Activated CD4-positive, alpha-beta T cell treated with anti-CD3 and anti-CD28 coated beads for 24 hours (primary cell): ENCODE measurements around the gene UBE2G1.
"Not testable (repeated sequence)": the region's sequence is repeated elsewhere in the genome, so short reads cannot be mapped to it uniquely, and the experiment has no call there.

Source experiments
- DNase-seq, 2 donors: peaks; one replicate each; pipeline ENCODE4 v3.0.0-alpha.2; 2020; ENCODE audit warnings: low read depth in 2 of 2

Gene UBE2G1

DNA sequence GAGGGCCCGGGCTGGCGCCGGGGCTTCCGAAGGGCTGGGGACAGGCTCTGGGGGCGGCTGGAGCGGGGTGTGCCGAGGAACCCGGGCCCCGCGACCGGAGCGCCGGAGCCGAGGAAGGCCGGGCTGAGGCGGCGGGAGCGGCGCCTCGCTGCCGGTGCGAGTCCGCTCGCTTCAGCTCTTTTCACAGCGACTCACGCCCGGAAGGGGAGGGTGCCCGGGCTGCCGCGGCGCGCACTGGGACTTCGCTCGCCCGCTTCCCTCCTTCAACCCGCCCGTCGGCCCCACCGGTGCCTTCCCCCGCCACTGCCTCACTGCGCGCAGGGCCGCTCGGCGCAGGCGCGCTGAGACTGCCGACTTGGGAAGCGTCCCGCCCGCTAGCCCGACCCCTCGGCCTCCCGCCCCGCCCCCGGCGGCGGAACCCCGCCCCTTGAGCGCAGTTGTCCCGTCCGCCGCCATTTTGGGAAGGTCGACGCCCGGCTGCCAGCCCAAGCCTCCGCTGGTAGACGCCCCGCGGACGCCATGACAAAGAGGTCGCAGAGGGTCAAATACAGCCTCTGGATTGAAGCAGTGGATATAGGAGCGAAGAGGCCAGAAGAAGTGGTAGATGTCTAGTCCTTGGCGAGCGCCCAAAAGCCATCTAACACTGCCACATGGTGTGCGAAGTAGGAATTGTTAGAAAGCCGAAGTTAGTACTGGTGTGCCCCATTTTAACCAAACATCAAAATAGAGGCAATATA, at the start of gene UBE2G1:
TSS of gene UBE2G1 (minus strand) at position 349 of the 737 bp plus-strand sequence. CDS start 359 bp downstream, outside the sequence.
- peak; percentile 99 for DNase-seq

DNA sequence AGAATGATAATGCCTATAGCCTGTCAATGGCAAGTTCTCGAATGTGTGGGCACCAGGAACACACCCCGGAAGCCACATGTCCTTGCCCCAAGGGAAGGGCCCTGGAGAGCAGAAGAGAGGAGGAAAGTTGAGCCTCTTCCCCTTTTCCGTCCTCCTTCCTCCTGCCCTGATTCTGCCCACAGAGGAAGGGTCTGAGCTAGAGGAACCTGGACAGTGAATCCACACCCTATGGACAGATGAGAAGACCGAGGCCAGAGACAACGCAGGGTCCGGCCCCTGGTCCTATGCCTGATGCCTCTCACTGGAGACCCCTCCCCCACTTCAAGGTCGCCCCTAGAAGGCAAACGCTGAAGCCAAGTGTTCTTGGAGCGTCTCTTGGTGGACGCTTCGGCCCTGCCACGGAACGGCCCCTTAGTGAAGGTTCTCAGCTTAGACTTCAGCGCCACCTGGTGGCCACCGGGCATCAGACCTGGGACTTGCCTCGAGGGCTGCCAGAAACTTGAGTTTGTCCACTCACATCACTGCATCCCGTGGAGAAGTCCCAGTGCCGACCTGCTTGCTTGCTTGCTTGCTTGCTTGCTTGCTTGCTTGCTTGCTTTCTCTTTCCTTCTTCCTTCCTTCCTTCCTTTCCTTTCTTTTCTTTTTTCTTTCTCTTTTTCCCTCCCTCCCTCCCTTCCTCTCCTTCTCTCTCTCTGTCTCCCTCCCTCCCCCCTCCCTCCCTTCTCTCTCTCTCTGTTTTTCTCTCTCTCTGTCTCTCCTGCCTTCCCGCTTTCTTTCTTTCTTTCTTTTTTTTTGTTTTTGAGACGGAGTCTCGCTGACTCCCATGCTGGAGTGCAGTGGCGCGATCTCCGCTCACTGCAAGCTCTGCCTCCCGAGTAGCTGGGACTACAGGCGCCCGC, 46.7 kb upstream of the UBE2G1 start:
- peak; percentile 91 to 95 for DNase-seq

DNA sequence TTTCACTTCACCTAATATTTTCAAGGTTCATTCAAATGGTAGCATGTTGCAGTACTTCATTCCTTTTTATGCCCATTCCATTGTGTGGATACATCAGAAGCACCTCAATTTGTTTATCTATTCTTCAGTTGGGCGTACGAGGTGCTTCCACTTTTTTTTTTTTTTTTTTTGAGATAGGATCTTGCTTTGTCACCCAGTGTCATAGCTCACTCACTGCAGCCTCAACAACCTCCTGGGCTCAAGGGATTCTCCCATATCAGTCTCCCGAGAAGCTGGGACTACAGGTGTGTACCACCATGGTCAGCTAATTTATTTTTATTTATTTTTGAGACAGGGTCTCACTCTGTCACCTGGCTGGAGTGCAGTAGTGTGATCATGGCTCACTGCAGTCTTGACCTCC, 44.7 kb upstream of the UBE2G1 start:
- DNase-seq, result no peak

GRCh38 chr17:4409659-4410058, 43.2 kb upstream of the UBE2G1 start:
- no peak for DNase-seq

DNA sequence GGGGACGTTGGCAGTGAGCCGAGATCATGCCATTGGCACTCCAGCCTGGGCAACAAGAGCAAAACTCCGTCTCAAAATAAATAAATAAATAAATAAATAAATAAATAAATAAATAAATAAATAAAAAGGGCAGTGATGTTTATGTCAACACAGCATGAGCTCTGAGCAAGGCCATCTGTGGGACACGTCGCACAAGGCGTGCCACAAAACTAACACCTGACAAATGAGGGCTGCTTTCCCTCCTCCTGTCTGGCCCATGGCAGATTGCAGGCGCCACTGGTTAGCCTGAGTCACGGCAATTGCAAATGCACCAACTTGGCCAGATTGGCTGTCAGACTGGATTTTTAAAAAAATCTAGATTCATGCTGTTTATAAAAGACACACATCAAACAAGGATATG, 41.4 kb upstream of the UBE2G1 start:
- no peak for DNase-seq

- DNase-seq, result no peak
These were observed 40.7 kb upstream of the UBE2G1 start for GRCh38 chr17:4407216-4407615.

- no peak for DNase-seq
These were observed 39.9 kb upstream of the UBE2G1 start for GRCh38 chr17:4406386-4406785.

DNA sequence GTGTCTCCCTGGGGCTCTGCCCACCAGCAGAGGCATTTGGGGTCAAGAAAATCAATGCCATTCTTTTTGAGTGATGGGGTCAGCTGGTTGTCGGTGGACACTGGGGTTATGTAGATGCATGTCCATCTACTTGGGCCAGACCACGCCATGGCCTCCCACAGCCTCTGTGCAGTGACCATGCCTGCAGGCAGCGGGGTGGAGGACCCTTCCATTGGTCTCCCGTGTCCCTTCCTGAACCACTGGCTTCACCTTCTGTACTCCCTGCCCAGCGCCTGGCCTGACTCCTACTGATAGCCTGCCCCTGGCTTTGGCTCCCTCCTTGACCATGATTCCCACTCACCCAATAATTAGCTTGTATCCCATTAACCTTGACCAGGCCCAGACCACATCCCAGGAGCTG, 39.2 kb upstream of the UBE2G1 start:
- no peak for DNase-seq

DNA sequence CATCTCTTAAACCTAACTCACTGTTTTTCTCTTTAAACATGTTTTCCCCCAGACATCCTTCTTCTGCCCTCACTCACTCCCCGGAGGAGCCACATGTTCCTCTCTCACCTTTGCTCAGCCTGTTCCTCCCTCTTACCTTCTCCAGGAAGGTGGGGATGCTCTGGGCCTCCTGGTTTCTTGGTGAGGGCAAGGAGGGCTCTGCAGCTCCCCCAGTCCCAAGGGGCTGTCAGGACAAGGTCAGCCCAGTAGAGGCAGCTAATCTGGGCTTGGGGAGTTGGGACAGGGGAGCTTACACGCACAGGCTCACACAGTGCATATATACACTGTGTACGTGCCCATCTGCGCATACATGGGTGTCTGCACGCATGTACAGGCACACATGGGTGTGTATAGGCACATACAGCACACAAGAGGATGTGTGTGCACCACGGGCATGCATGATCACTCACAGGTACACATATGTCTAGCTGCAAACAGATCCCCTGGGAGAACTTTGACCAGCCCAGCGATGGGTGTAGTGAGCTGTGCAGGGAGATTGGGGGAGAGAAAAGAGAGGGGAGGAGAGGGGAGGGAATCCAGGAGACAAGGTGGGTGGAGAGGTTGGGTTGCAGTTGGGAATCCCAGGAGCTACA, 38.7 kb upstream of the UBE2G1 start:
- no peak for DNase-seq

- no peak for DNase-seq
These were observed 31.4 kb upstream of the UBE2G1 start for GRCh38 chr17:4397840-4398239.

- DNase-seq, result no peak
These were observed 28.6 kb upstream of the UBE2G1 start for GRCh38 chr17:4395111-4395478.

DNA sequence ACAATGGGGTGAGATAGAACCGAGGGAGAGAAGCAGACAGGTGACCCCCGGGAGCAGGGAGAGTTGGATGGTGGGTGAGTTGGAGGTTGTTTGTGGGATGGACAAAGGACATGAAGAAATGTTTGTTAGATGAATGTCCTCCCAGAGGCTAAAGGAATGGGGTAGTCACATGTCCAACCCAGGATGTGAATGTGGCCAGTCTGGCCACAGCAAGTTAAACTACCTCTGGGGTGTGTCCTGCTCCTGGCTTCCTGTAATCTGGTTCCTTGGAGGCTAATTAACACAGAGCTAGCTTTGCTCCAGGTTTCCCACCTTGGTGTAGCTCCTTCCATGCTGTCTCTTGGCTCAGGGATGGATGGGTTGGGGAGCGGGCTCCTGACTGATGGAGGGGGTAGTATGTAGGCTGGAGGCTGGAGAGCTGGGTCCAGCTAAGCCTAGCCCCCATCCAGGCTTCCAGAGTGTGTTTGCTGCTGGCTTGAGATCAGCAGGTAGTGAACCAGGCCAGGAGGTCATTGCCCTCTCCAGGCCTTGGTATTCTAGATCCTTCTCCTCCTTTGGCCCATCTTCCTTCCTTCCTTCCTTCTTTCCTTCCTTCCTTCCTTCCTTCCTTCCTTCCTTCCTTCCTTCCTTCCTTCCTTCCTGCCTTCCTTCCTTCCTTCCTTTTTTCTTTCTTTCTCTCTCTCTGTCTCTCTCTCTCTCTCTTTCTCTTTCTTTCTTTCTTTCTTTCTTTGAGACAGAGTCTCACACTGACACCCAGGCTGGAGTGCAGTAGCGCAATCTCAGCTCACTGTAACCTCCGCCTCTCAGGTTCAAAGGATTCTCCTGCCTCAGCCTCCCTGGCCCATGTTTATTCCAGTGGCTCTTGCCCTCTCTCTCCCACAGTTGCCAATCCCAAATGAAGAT, 28.0 kb upstream of the UBE2G1 start:
- no peak for DNase-seq

DNA sequence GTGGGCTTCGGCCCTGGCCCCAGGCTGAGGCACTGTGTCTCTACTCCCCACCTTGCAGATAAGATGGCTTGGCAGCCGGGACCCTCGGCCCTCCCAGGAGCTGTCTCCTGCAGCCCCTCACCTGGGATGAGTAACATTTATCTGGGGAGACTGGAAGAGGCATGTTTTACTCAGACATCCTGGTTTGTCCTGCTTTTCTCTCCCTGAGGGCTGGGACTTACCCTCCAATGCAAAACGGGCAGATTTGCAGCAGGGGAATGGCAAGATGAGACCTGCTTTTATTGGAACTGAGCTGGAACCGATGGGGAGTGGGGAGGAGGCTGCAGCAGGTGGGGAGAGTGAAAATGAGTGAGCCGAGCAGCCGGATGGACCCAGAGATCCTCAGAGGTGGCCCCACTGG, 27.3 kb upstream of the UBE2G1 start:
- DNase-seq, result no peak

GRCh38 chr17:4389079-4389478, 22.6 kb upstream of the UBE2G1 start:
- no peak for DNase-seq

DNA sequence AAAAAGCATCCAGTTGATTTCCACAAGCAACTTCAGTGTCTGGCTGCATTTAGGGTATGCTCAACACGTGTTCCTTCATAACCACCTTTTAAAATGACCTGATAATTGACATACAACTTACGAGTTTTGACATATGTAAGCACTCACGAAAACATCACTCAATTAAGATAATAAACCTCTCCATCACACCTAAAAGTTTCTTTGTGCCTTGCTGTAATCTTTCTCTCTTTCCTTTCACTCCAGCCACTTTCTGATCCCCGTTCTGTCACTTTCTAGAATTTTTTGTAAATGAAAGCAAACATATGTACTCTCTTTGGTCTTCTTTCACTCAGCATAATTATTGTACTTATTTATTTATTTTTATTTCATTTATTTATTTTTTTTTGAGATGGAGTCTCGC, 20.7 kb upstream of the UBE2G1 start:
- no peak for DNase-seq

- DNase-seq, result no peak
These were observed 19.9 kb upstream of the UBE2G1 start for GRCh38 chr17:4386406-4386805.

DNA sequence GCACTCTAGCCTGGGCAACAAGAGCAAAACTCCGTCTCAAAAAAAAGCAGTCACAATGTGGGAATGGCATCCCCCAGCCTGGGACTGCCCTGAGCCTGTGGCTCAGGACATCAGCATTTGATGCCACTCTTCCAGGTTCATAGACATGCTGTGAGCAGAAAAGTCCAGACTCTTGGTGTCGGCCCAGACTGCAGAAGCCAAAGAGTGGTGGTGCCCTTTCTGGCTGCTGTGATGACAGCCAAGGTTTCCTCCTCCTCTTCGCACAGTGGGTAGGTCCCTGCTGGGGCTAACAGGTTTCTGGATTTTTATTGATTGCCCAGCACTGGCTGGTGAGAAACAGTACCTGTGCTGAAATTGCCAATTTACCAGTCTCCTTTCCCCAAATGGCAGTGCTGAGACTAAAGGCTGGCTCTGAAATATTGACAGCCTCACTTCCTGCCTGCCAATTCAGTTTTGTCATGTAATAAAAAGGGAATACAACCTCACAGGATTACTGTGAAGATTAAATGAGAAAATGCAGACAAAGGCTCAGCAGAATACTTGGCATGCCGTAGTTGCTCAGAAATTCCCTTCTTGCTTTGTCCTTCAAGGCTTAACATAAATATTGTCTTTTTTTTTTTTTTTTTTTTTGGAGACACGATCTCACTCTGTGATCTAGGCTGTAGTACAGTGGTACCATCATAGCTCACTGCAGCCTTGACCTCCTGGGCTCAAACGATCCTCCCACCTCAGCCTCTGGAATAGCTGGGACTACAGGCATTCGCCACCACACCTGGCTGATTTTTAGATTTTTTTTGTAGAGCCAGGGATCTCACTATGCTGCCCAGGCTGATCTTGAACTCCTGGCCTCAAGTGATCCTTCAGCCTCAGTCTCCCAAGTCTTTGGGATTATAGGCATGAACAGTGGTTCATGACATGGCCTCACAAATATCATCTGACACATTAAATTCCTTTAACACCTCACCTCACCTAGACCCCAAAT, 15.5 kb upstream of the UBE2G1 start:
- DNase-seq, result no peak

- DNase-seq, result no peak
These were observed 12.2 kb upstream of the UBE2G1 start for GRCh38 chr17:4378626-4379025.

GRCh38 chr17:4377247-4377646, 10.8 kb upstream of the UBE2G1 start:
- DNase-seq, result not testable (repeated sequence)

GRCh38 chr17:4375796-4376440, 9.4 kb upstream of the UBE2G1 start:
- not testable (repeated sequence) for DNase-seq
